HL-60 (cell line): ENCODE results near the gene NKX2-3.

Source experiments
- GABPA ChIP-seq: IDR thresholded peaks from 2 replicates; pipeline ENCODE4 v1.6.1; 2012; ENCODE audit warnings: low read depth
- POLR2AphosphoS5 ChIP-seq: IDR thresholded peaks from 2 replicates; pipeline ENCODE4 v1.6.1; 2012; ENCODE audit warnings: low read depth
- SPI1 ChIP-seq: IDR thresholded peaks from 2 replicates; pipeline ENCODE4 v1.6.1; 2012; ENCODE audit warnings: low read depth, mild to moderate bottlenecking, borderline replicate concordance
- TF ChIP-seq, protein P1 (sequence below): IDR thresholded peaks from one replicate; pipeline ENCODE4 v1.5.1; 2011; ENCODE audit warnings: low read length, control low read depth, inconsistent platforms; ENCODE audit not compliant: insufficient read depth
- TF ChIP-seq, protein P2 (sequence below): IDR thresholded peaks from 2 replicates; pipeline ENCODE4 v1.6.1; 2012; ENCODE audit warnings: low read depth; ENCODE audit not compliant: insufficient replicate concordance

DNA sequence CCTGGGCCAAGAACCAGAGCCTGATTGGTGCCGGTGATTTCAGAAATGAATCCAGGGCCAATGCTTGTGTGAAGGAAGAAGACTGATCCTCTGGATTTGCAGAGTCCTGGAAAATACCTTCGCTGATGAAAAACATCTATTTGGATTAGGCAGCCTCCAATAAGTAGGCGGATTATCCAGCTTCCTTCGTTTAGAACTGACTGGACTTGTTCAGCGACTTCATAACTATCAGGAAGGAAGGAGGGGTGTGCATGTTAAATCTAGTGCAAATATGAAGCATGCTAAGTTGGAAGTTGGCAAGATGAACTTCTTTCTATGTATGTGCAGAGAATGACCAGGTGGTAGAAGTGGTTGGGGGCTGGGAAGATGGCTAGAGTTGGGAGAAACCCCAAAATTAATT is 41.0 kb downstream of the NKX2-3 start:
- TF ChIP-seq POLR2AphosphoS5 (no peak), SPI1 (no peak), GABPA (no peak)
- TF ChIP-seq, protein P1, sequence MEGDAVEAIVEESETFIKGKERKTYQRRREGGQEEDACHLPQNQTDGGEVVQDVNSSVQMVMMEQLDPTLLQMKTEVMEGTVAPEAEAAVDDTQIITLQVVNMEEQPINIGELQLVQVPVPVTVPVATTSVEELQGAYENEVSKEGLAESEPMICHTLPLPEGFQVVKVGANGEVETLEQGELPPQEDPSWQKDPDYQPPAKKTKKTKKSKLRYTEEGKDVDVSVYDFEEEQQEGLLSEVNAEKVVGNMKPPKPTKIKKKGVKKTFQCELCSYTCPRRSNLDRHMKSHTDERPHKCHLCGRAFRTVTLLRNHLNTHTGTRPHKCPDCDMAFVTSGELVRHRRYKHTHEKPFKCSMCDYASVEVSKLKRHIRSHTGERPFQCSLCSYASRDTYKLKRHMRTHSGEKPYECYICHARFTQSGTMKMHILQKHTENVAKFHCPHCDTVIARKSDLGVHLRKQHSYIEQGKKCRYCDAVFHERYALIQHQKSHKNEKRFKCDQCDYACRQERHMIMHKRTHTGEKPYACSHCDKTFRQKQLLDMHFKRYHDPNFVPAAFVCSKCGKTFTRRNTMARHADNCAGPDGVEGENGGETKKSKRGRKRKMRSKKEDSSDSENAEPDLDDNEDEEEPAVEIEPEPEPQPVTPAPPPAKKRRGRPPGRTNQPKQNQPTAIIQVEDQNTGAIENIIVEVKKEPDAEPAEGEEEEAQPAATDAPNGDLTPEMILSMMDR, result no peak
- TF ChIP-seq, protein P2, sequence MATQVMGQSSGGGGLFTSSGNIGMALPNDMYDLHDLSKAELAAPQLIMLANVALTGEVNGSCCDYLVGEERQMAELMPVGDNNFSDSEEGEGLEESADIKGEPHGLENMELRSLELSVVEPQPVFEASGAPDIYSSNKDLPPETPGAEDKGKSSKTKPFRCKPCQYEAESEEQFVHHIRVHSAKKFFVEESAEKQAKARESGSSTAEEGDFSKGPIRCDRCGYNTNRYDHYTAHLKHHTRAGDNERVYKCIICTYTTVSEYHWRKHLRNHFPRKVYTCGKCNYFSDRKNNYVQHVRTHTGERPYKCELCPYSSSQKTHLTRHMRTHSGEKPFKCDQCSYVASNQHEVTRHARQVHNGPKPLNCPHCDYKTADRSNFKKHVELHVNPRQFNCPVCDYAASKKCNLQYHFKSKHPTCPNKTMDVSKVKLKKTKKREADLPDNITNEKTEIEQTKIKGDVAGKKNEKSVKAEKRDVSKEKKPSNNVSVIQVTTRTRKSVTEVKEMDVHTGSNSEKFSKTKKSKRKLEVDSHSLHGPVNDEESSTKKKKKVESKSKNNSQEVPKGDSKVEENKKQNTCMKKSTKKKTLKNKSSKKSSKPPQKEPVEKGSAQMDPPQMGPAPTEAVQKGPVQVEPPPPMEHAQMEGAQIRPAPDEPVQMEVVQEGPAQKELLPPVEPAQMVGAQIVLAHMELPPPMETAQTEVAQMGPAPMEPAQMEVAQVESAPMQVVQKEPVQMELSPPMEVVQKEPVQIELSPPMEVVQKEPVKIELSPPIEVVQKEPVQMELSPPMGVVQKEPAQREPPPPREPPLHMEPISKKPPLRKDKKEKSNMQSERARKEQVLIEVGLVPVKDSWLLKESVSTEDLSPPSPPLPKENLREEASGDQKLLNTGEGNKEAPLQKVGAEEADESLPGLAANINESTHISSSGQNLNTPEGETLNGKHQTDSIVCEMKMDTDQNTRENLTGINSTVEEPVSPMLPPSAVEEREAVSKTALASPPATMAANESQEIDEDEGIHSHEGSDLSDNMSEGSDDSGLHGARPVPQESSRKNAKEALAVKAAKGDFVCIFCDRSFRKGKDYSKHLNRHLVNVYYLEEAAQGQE, result no peak
